ENCODE measurements around the gene NEDD4L. TPM values are rescaled to one million over a fixed set of nuclear protein-coding genes. Genes with fewer than 3 reads are reported as not detected.

The NEDD4L gene
- total and polyA plus RNA-seq, 8 donors = 45.0 to 113 (median 66.4) TPM

DNA sequence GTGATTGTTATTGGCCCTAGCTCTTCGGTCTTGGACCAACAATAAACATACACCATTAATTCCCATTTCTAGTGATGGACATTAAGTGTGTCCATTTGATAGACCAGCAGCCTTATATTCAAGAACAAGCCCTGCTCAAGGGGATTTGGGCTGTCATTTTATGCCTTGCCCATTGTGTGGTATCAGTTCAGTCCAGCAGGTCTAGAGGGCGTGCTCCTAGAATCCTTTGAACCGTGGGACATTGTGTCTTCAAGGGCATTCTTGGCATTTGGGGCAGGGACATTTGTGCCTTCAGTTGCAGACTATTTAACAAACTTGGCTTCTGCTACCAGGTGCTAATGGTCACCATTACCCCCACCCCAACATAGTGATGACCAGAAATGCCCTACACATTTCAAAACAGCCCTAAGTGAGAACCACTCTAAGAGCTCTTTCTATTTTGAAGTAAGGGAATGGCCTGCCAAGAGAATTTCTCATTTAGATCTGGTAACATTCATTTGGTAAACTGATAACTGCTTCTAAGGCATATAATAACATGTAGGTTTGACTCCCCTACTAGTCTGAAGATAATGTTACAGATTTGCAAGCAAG, 300.1 kb downstream of the NEDD4L start:
- H3K36me3 ChIP-seq = peaks cover 0 to 37% (median 0%) of the 10 kb centered on the region in 3 donors
- no peaks in the 10 kb centered on the region for H3K9me3 ChIP-seq
- intact Hi-C loops (cut with DNase I) = no loop called here
- ATAC-seq (no peak), FAIRE-seq (no peak), DNase-seq (no peak)
- TF ChIP-seq, protein P1, sequence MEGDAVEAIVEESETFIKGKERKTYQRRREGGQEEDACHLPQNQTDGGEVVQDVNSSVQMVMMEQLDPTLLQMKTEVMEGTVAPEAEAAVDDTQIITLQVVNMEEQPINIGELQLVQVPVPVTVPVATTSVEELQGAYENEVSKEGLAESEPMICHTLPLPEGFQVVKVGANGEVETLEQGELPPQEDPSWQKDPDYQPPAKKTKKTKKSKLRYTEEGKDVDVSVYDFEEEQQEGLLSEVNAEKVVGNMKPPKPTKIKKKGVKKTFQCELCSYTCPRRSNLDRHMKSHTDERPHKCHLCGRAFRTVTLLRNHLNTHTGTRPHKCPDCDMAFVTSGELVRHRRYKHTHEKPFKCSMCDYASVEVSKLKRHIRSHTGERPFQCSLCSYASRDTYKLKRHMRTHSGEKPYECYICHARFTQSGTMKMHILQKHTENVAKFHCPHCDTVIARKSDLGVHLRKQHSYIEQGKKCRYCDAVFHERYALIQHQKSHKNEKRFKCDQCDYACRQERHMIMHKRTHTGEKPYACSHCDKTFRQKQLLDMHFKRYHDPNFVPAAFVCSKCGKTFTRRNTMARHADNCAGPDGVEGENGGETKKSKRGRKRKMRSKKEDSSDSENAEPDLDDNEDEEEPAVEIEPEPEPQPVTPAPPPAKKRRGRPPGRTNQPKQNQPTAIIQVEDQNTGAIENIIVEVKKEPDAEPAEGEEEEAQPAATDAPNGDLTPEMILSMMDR (IDR thresholded peaks at IDR 0.05) = no peak
- 83 to 92% methylated on average over 3 of the region's 3 CpGs for WGBS, 2 donors
- H3K4me3 ChIP-seq = no peak overlapping the region
- no peaks in the 10 kb centered on the region for H3K27me3 ChIP-seq
- no peak overlapping the region for H3K27ac ChIP-seq
- no peaks in the 10 kb centered on the region for H3K4me1 ChIP-seq

DNA sequence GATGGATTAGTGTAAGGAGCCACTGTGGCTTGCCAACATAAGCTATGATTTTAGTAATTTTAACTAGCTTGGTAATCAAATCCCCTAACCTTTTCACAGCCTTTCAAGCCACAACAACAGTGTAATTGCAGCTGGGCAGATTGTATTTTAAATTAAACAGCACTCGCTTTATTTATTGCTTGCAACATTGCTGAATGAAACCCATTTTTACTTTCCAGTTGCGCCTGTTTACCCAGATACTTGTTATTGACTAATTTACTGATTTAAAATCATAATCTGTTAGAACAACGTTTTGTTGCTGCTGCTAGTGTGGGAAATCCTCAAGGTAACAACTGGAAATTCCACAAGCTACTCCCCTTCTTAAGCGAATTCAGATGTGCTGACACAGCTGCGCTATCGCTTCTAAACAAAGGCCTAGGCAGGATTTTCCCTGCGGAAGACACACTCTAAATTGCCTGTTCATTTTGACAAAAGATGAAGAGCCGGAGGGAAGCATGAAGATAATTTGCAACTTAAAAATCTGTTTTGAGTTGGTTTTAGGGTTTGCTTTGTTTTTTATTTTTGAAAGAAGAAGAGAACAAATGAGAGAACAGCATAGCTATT, 300.9 kb downstream of the NEDD4L start:
- intact Hi-C loops (cut with DNase I) = no loop called here
- Histone ChIP-seq H3K36me3 (peaks cover 0 to 44% (median 0%) of the 10 kb centered on the region in 3 donors), H3K27ac (no peak overlapping the region), H3K27me3 (no peaks in the 10 kb centered on the region), H3K4me1 (no peaks in the 10 kb centered on the region), H3K4me3 (no peak overlapping the region), H3K9me3 (no peaks in the 10 kb centered on the region)
- DNase-seq = no peak
- 78 to 81% methylated on average over 8 of the region's 8 CpGs for WGBS, 2 donors
- TF ChIP-seq, protein P1 (IDR thresholded peaks at IDR 0.05) = no peak
- no peak for ATAC-seq
- no peak for FAIRE-seq

DNA sequence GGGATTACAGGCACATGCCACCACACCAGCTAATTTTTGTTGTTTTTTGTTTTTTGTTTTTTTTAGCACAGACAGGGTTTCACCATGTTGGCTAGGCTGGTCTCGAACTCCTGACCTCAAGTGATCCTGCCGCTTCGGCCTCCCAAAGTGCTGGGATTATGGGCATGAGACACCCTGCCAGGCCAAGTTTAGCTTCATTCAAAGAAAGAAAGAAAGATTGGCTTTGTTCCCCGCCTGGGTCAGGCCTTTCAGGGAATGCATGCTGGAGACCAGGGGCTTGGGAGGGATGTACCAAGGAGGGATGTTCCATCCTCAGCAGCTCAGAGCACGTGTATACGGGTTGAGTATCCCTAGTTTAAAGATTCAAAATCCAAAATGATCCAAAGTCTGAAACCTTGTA, 301.8 kb downstream of the NEDD4L start:
- H3K4me3 ChIP-seq = no peak overlapping the region
- no peak for FAIRE-seq
- H3K4me1 ChIP-seq = no peaks in the 10 kb centered on the region
- H3K36me3 ChIP-seq = peaks cover 0 to 43% (median 5%) of the 10 kb centered on the region in 3 donors
- intact Hi-C loops (cut with DNase I) = no loop called here
- no peak for DNase-seq
- H3K27ac ChIP-seq = no peak overlapping the region
- 93 to 94% methylated on average over 6 of the region's 6 CpGs for WGBS, 2 donors
- H3K9me3 ChIP-seq = no peaks in the 10 kb centered on the region
- ATAC-seq = no peak
- no peaks in the 10 kb centered on the region for H3K27me3 ChIP-seq
- TF ChIP-seq, protein P1 (IDR thresholded peaks at IDR 0.05) = no peak

DNA sequence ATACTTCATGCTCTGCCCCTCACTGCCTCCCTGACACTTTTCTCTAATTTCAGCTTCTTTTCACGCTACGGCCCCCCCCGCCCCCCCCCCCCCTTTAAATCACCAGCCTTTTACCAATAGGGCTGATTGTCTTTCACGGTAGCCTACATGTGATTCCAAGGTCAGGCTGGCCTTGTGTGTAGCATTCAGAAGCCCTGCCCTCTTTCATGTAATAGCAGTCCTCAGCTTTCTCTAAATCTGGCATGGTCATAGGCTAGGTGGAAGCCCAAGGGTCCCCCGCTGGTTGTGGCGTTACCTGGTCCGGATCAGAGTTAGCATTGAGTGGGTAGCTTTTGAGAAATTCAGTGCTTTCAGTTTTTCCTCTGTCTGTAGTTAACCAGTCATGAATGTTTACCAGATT, 303.1 kb downstream of the NEDD4L start:
- H3K27me3 ChIP-seq = no peaks in the 10 kb centered on the region
- 61 to 78% methylated on average over 6 to 7 of the region's 7 CpGs for WGBS, 2 donors
- no peaks in the 10 kb centered on the region for H3K9me3 ChIP-seq
- no peak for ATAC-seq
- TF ChIP-seq, protein P1 (IDR thresholded peaks at IDR 0.05) = no peak
- no peaks in the 10 kb centered on the region for H3K4me1 ChIP-seq
- DNase-seq = no peak
- no peak overlapping the region for H3K4me3 ChIP-seq
- intact Hi-C loops (cut with DNase I) = no loop called here
- peaks cover 5 to 43% (median 5%) of the 10 kb centered on the region in 3 donors for H3K36me3 ChIP-seq
- no peak for FAIRE-seq
- H3K27ac ChIP-seq = no peak overlapping the region

DNA sequence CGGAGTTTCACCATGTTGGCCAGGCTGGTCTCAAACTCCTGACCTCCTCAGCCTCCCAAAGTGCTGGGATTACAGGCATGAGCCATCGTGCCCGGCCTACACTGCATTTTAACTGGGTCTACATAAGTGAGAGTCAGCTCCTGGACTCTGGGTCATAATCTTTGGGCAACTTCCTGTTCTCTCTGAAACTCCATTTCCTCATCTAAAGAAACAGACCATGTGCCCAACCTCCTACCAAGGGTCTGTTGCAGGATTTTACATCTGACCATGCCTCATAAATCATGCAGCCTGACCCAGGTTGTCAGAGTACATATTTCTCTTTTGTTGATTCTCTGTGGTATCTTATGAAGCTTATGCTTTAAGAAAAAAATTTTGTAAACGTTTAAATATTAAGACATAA, 304.5 kb downstream of the NEDD4L start:
- Histone ChIP-seq H3K4me3 (no peak overlapping the region), H3K4me1 (no peaks in the 10 kb centered on the region), H3K36me3 (peaks cover 5 to 40% (median 8%) of the 10 kb centered on the region in 3 donors), H3K27ac (no peak overlapping the region), H3K9me3 (no peaks in the 10 kb centered on the region), H3K27me3 (no peaks in the 10 kb centered on the region)
- intact Hi-C loops (cut with DNase I) = no loop called here
- 72 to 75% methylated on average over 4 of the region's 4 CpGs for WGBS, 2 donors
- TF ChIP-seq, protein P1 (IDR thresholded peaks at IDR 0.05) = no peak
- FAIRE-seq (no peak), ATAC-seq (peak in 2 of 4 donors; percentile 48 to 56), DNase-seq (no peak)

Data from pancreas (tissue), 10 donors.